Measurements from ENCODE around the gene TOM1L1.

Gene TOM1L1

DNA sequence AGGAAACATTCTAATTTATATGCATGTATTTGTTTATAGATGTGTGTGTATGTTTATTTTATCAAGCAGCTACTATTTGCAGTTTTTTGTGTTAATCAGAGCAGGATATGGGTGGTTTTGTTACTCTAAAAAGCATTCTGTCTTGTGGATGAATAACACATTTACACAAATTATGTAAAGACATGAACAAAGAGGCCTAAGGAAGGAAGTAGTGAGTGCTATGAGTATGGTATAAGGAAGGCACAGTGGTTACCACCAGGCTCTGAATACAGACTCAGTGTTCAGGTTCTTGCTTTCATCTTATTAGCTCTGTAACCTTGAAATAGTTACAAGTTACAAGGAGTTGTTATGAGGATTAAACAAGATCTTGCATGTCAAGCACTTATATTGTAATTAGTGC, 101.8 kb downstream of the TOM1L1 start:
- no peak for DNase-seq

DNA sequence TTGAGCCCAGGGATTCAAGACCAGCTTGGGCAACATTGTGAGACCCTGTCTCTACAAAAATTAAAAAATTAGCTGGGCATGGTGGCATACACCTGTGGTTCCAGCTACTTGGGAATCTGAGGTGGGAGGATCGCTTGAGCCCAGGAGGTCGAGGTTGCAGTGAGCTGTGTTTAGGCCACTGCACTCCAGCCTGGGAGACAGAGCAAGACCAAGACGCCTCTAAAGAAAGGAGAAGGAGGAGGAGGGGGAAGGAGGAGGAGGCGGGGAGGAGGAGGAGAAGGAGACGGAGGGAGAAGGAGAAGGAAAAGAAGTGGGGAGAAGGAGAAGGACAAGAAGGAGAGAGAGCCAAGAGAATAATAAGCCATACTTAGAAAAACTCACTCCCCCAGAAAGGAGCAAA, 103.8 kb downstream of the TOM1L1 start:
- no peak for DNase-seq

DNA sequence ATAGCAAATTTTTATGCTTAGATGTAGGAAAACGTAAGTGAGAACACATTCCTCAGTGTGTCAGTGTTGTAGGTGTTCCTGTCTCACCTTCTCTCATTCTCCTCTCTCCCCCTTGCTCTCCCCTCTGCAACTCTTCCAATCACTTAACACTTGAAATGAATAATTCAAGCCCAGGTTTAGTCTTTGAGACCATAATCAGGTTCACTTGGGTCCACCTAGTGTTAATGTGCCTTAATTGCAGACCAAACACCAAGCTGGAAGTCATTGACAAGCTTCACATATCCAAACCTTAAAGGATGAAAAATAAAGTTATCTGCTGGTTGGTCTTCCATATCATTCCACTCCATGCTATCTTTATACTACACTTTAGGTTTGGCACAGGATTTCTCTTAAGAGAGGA, 104.9 kb downstream of the TOM1L1 start:
- no peak for DNase-seq

Measured in activated CD4-positive, alpha-beta T cell treated with anti-CD3 and anti-CD28 coated beads, Interleukin-2, amount 50 U/mL, for 1 hour (primary cell).